Gastrocnemius medialis (tissue), 4 donors: Measurements from ENCODE around the gene XPR1. TPM values are rescaled to one million over a fixed set of nuclear protein-coding genes. Genes with fewer than 3 reads are reported as not detected.

ENCODE experiments used
- ATAC-seq, 2 donors: fragments of 150-250 bp; one replicate each; pipeline ENCODE4 v1.9.1; 2016
- DNase-seq, 2 donors: peaks; one replicate each; pipeline ENCODE4 v3.0.0-alpha.2; 2019
- H3K27ac ChIP-seq, 4 donors: fragments of 200-600 bp; sonication (generic); 1 replicate in 1 of 4; 2 replicates in 3 of 4; pipeline ENCODE4 v1.5.1; 2016 to 2018; ENCODE audit warnings: mild to moderate bottlenecking in 2 of 4, moderate library complexity in 1 of 4
- H3K27me3 ChIP-seq, 3 donors: fragments of 200-600 bp; sonication (generic) in 2 of 3; 1 replicate in 1 of 3; 2 replicates in 2 of 3; pipeline versions ENCODE4 v1.5.1 to v1.6.0; 2016 to 2019; ENCODE audit warnings: mild to moderate bottlenecking in 1 of 3, moderate library complexity in 1 of 3
- H3K36me3 ChIP-seq, 2 donors: fragments of 200-600 bp; sonication (generic) in 1 of 2; one replicate each; pipeline ENCODE4 v1.5.1; 2017 to 2018
- H3K4me1 ChIP-seq, 2 donors: fragments of 200-600 bp; sonication (generic) in 1 of 2; one replicate each; pipeline ENCODE4 v1.5.1; 2016 to 2017; ENCODE audit warnings: mild to moderate bottlenecking in 2 of 2
- H3K4me3 ChIP-seq, 4 donors: fragments of 200-600 bp; sonication (generic) in 3 of 4; 1 replicate in 1 of 4; 2 replicates in 3 of 4; pipeline ENCODE4 v1.5.1; 2016 to 2019; ENCODE audit warnings: mild to moderate bottlenecking in 2 of 4
- H3K9me3 ChIP-seq, 3 donors: fragments of 200-600 bp; sonication (generic) in 2 of 3; 1 replicate in 1 of 3; 2 replicates in 2 of 3; pipeline ENCODE4 v1.5.1; 2016 to 2019
- POLR2A ChIP-seq, 2 donors: fragments of 450-650 bp; IDR thresholded peaks; one replicate each; pipeline ENCODE4 v1.6.1; 2017; ENCODE audit warnings: antibody characterized with exemption in 2 of 2, mild to moderate bottlenecking in 2 of 2, moderate library complexity in 2 of 2
- in situ Hi-C, 4 donors: fragments of 200-750 bp; cut with MboI; loops; one replicate each; pipeline versions ENCODE4 v1.15.0 to v1.8.0; 2017; ENCODE audit warnings: low sequenced_read_pairs in 4 of 4
- intact Hi-C: fragments of 100-400 bp; cut with DNase I; formaldehyde crosslinking; loops from one replicate; pipeline ENCODE4 v1.15.1; 2023; ENCODE audit warnings: low total_unique reads
- total RNA-seq, 4 donors: library from RNA; depleted of rRNA; stranded (reverse); fragments of >200 nt; gene quantifications; one replicate each; pipeline versions ENCODE4 v1.1.0 to v1.2.3, GENCODE V29; 2016
- TF ChIP-seq, protein P1 (sequence below), 5 experiments: fragments of 450-650 bp in 3 of 5; fragments of 200-600 bp in 2 of 5; sonication (generic) in 2 of 5; IDR thresholded peaks in 4 of 5; conservative IDR thresholded peaks in 1 of 5; 1 replicate in 4 of 5; 2 replicates in 1 of 5; pipeline ENCODE4 v1.5.1; 2016 to 2019; ENCODE audit warnings: antibody characterized with exemption in 5 of 5, mild to moderate bottlenecking in 3 of 5, moderate library complexity in 3 of 5

XPR1 gene
- total RNA-seq, 4 donors from 2014 or later, result 14.5 to 24.9 (median 18.6) TPM

DNA sequence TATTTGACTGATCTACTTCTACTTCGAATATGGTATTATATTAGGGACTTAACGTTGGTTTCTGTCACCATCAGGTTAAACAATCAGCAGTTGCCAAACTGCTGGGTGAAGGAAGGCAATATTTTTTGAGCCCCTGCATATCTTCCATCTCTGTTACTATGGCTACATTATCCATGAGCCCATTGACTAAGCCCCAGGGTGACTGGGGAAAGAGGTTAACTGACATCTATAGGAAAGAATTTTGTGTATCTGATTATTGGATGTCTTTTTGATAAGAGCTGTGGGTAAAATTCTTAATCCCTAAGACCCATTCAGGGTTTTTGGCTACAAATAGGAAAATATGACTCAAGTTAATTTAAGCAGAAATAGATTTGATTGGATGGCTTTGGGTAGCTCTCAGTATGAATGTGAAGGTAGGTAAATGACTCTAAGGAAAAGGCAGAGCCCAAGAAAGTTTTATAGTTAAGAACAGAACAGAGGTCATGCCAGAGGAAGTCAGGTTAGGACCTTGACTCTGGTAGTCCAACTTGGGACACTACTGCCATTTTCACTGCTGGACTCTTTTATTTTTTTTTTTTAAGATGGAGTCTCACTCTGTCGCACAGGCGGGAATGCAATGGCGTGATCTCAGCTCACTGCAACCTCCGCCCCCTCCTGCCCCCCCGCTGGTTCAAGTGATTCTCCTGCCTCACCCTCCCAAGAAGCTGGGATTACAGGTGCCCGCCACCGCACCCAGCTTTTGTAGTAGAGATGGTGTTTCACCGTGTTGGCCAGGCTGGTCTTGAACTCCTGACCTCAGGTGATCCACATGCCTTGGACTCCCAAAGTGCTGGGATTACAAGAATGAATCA is 8.9 kb upstream of the XPR1 start:
- intact Hi-C loops, result no loop called here
- Histone ChIP-seq H3K4me3 (no peak overlapping the region), H3K9me3 (no peaks in the 10 kb centered on the region), H3K27ac (no peak overlapping the region), H3K4me1 (no peaks in the 10 kb centered on the region), H3K36me3 (no peaks in the 10 kb centered on the region), H3K27me3 (no peaks in the 10 kb centered on the region)
- in situ Hi-C loops, result loop anchor here in 1 of 4 donors (10.0 kb wide), 1 partner anchor 108 kb away; no protein-coding TSS in a partner anchor
- ATAC-seq (no peak), DNase-seq (no peak)
- no peak for TF ChIP-seq POLR2A (IDR thresholded peaks at IDR 0.05)
- TF ChIP-seq, protein P1, sequence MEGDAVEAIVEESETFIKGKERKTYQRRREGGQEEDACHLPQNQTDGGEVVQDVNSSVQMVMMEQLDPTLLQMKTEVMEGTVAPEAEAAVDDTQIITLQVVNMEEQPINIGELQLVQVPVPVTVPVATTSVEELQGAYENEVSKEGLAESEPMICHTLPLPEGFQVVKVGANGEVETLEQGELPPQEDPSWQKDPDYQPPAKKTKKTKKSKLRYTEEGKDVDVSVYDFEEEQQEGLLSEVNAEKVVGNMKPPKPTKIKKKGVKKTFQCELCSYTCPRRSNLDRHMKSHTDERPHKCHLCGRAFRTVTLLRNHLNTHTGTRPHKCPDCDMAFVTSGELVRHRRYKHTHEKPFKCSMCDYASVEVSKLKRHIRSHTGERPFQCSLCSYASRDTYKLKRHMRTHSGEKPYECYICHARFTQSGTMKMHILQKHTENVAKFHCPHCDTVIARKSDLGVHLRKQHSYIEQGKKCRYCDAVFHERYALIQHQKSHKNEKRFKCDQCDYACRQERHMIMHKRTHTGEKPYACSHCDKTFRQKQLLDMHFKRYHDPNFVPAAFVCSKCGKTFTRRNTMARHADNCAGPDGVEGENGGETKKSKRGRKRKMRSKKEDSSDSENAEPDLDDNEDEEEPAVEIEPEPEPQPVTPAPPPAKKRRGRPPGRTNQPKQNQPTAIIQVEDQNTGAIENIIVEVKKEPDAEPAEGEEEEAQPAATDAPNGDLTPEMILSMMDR (IDR thresholded peaks at IDR 0.05 in 4 of 5, conservative IDR thresholded peaks at IDR 0.05 in 1 of 5), result no peak

DNA sequence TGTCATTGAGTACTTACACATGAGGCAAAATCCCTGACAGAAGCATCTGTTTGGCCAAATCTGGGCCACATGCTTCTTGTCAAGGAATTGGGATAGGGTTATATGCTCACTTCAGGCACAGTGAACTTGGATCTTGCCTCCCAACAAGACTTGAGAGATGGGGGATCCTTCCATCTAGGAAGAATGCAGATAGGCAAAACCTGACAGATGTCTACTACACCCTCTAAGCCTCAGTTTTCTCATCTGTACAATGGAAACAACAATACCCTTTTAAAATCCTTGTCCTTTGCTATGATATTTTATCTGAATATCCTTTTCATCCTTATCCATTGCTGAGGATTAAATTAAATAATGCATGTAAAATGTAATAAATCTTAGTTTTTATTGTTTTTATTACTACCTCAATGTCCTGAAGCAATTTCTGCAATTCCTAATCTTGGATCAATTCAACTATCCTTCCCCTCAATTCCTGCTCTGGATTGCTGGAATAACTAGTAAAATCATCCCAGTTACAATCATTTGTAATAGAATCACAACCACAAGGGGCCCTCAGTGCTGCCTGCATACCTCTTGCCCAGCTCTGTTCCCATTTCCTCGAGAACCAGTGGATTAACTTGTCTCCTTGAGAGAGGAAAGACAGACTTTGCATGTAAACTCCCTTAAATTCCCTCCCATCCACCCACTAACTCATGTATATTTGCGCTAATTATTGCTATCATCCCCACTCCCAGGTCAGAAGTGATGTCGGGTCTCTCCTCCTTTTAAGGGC is 8.1 kb upstream of the XPR1 start:
- H3K4me3 ChIP-seq, result no peak overlapping the region
- in situ Hi-C loops (loop anchor here in 1 of 4 donors (10.0 kb wide), 1 partner anchor 109 kb away; no protein-coding TSS in a partner anchor), intact Hi-C loops (no loop called here)
- no peaks in the 10 kb centered on the region for H3K36me3 ChIP-seq
- no peak for ATAC-seq
- no peaks in the 10 kb centered on the region for H3K9me3 ChIP-seq
- H3K27me3 ChIP-seq, result no peaks in the 10 kb centered on the region
- TF ChIP-seq POLR2A (IDR thresholded peaks at IDR 0.05), result no peak
- TF ChIP-seq, protein P1 (IDR thresholded peaks at IDR 0.05 in 4 of 5, conservative IDR thresholded peaks at IDR 0.05 in 1 of 5), result no peak
- DNase-seq, result no peak
- H3K27ac ChIP-seq, result no peak overlapping the region
- H3K4me1 ChIP-seq, result no peaks in the 10 kb centered on the region

DNA sequence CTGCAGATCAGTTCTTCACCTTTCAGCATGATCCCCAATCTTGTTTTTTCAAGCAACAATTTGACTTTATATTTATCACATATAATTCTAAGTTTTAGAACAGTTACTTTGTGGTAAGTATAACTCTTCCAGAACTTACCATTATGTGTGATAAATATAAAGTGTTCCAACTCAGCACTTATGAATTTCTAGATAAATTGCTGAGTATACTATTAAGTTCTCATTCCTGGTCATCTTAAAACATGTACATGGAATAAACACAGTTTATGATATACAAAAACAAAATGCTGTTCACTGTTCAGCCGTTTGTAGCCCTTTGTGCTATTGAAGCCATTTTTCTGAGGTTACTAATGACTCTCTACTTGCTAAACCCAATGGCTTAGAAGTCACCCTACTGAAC is 5.1 kb upstream of the XPR1 start:
- H3K4me1 ChIP-seq, result peaks cover 4 to 7% of the 10 kb centered on the region in 2 donors
- H3K27me3 ChIP-seq, result no peaks in the 10 kb centered on the region
- H3K4me3 ChIP-seq, result no peak overlapping the region
- no peak for DNase-seq
- H3K27ac ChIP-seq, result no peak overlapping the region
- ATAC-seq, result no peak
- no peaks in the 10 kb centered on the region for H3K9me3 ChIP-seq
- TF ChIP-seq POLR2A (IDR thresholded peaks at IDR 0.05), result no peak
- TF ChIP-seq, protein P1 (IDR thresholded peaks at IDR 0.05 in 4 of 5, conservative IDR thresholded peaks at IDR 0.05 in 1 of 5), result no peak
- intact Hi-C loops (no loop called here), in situ Hi-C loops (loop anchor here in 2 of 4 donors (10.0 to 25.0 kb wide), 2 partner anchors 112 to 236 kb away; no protein-coding TSS in a partner anchor)
- no peaks in the 10 kb centered on the region for H3K36me3 ChIP-seq

DNA sequence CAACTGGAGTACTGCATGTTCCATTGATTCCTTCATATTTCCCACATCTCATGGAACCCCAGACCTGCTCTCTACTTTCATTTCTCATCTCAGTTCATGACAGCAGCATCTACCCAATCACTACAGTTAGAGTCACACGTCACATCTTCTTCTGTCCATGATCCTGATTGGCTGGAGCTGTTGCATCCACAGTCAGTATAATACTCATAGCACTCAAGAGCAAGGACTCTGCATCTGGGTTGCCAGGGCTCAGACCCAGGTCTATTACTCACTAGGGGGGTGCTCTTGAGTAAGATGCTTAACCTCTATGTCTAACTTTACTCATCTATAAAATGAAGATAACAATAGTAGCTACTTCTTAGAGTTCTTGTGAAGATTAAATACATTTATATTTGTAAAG is 4.4 kb upstream of the XPR1 start:
- DNase-seq (no peak), ATAC-seq (no peak)
- intact Hi-C loops (no loop called here), in situ Hi-C loops (loop anchor here in 2 of 4 donors (10.0 to 25.0 kb wide), 2 partner anchors 113 to 235 kb away; no protein-coding TSS in a partner anchor)
- peaks cover 4 to 7% of the 10 kb centered on the region in 2 donors for H3K4me1 ChIP-seq
- H3K27me3 ChIP-seq, result no peaks in the 10 kb centered on the region
- TF ChIP-seq, protein P1 (IDR thresholded peaks at IDR 0.05 in 4 of 5, conservative IDR thresholded peaks at IDR 0.05 in 1 of 5), result no peak
- no peak for TF ChIP-seq POLR2A (IDR thresholded peaks at IDR 0.05)
- no peak overlapping the region for H3K4me3 ChIP-seq
- no peak overlapping the region for H3K27ac ChIP-seq
- no peaks in the 10 kb centered on the region for H3K36me3 ChIP-seq
- no peaks in the 10 kb centered on the region for H3K9me3 ChIP-seq
